B cell (primary cell): Measurements from ENCODE around the gene CTNNA2. TPM values are rescaled to one million over a fixed set of nuclear protein-coding genes. Genes with fewer than 3 reads are reported as not detected.

ENCODE experiments used
- ATAC-seq: fragments of 200-7000 bp; cut with Tn5 transposase; one replicate; pipeline ENCODE4 v1.10.0; 2021; ENCODE audit warnings: low read depth, mild to moderate bottlenecking, moderate number of reproducible peaks, moderate library complexity
- CTCF ChIA-PET: fragments of 350-600 bp; sonication (Branson Sonifier 250); formaldehyde crosslinking; loops from one replicate; lab custom pipeline; 2021; ENCODE audit warnings: antibody characterized with exemption, inconsistent platforms; lab: Charles Lee
- POLR2A ChIA-PET: fragments of 350-600 bp; sonication (Branson Sonifier 250); formaldehyde crosslinking; loops from one replicate; lab custom pipeline; 2021; ENCODE audit warnings: antibody characterized with exemption; lab: Charles Lee
- DNase-seq: peaks from one replicate; pipeline ENCODE4 v3.0.0; 2013
- H2AFZ ChIP-seq: 2 replicates; pipeline ENCODE4 v1.6.1; 2012; ENCODE audit warnings: mild to moderate bottlenecking, low read depth, low read length; ENCODE audit not compliant: insufficient read depth, poor library complexity, severe bottlenecking
- H3K27ac ChIP-seq, 2 donors: 1 replicate in 1 of 2; 2 replicates in 1 of 2; pipeline ENCODE4 v1.5.1; 2012 to 2013; ENCODE audit warnings: low read length in 2 of 2, mild to moderate bottlenecking in 2 of 2, moderate library complexity in 1 of 2
- H3K27me3 ChIP-seq, 4 experiments: fragments of 200-600 bp in 1 of 4; sonication (generic) in 1 of 4; replicated peaks in 1 of 4; 1 replicate in 2 of 4; 2 replicates in 2 of 4; pipeline versions ENCODE4 v1.6.1 to v1.7.0; 2013 to 2016; ENCODE audit warnings: low read length in 3 of 4, mild to moderate bottlenecking in 2 of 4, mixed read lengths in 1 of 4, moderate library complexity in 1 of 4; ENCODE audit not compliant: insufficient read depth in 4 of 4, control insufficient read depth in 3 of 4; ENCODE audit errors: control extremely low read depth in 1 of 4
- H3K36me3 ChIP-seq, 2 experiments: replicated peaks in 1 of 2; 1 replicate in 1 of 2; 2 replicates in 1 of 2; pipeline versions ENCODE4 v1.6.1 to v1.7.1; 2013; ENCODE audit warnings: low read length in 1 of 2; ENCODE audit not compliant: insufficient read depth in 2 of 2, control insufficient read depth in 1 of 2; ENCODE audit errors: control extremely low read depth in 1 of 2, extremely low read depth in 1 of 2
- H3K4me1 ChIP-seq, 2 donors: fragments of 200-600 bp in 1 of 2; sonication (generic) in 1 of 2; 1 replicate in 1 of 2; 2 replicates in 1 of 2; pipeline versions ENCODE4 v1.5.1 to v1.6.1; 2013 to 2017; ENCODE audit warnings: low read length in 2 of 2; ENCODE audit not compliant: control insufficient read depth in 2 of 2, insufficient read depth in 2 of 2
- H3K4me2 ChIP-seq: replicated peaks from 2 replicates; pipeline ENCODE3; 2012; ENCODE audit warnings: mild to moderate bottlenecking, low read depth, low read length; ENCODE audit not compliant: poor library complexity, severe bottlenecking
- H3K4me3 ChIP-seq, 5 experiments: fragments of 200-600 bp in 1 of 5; sonication (generic) in 1 of 5; 1 replicate in 3 of 5; 2 replicates in 2 of 5; pipeline versions ENCODE4 v1.5.1 to v1.7.0; 2011 to 2016; ENCODE audit warnings: low read length in 4 of 5, mild to moderate bottlenecking in 4 of 5, low read depth in 2 of 5, control low read depth in 1 of 5, moderate library complexity in 1 of 5; ENCODE audit not compliant: insufficient read depth in 1 of 5; ENCODE audit errors: control extremely low read depth in 1 of 5, extremely low read depth in 1 of 5
- H3K79me2 ChIP-seq: fragments of 200-600 bp; sonication (generic); one replicate; pipeline ENCODE4 v1.6.0; 2016; ENCODE audit warnings: low read length; ENCODE audit not compliant: control insufficient read depth, insufficient read depth
- H3K9ac ChIP-seq: fragments of 200-600 bp; sonication (generic); 2 replicates; pipeline ENCODE4 v1.6.1; 2017; ENCODE audit warnings: mild to moderate bottlenecking, low read length, moderate library complexity
- H3K9me3 ChIP-seq, 3 donors: one replicate each; pipeline versions ENCODE4 v1.6.1 to v1.7.1; 2013; ENCODE audit warnings: low read length in 2 of 3; ENCODE audit not compliant: control insufficient read depth in 2 of 3, insufficient read depth in 1 of 3; ENCODE audit errors: control extremely low read depth in 1 of 3
- H4K20me1 ChIP-seq: 2 replicates; pipeline ENCODE4 v1.6.0; 2012; ENCODE audit warnings: mild to moderate bottlenecking, low read length; ENCODE audit not compliant: insufficient read depth, control insufficient read depth, poor library complexity, severe bottlenecking
- H3K27ac Mint-ChIP-seq: one replicate; pipeline ENCODE4 v1.8.0; 2021; ENCODE audit warnings: mixed read lengths
- H3K27me3 Mint-ChIP-seq: one replicate; pipeline ENCODE4 v1.8.0; 2021; ENCODE audit warnings: mixed read lengths
- H3K4me1 Mint-ChIP-seq: one replicate; pipeline ENCODE4 v1.8.0; 2021; ENCODE audit warnings: mixed read lengths
- H3K4me3 Mint-ChIP-seq: one replicate; pipeline ENCODE4 v1.8.0; 2021; ENCODE audit warnings: mixed read lengths
- H3K9me3 Mint-ChIP-seq: one replicate; pipeline ENCODE4 v1.8.0; 2022; ENCODE audit warnings: mixed read lengths; ENCODE audit not compliant: insufficient read depth
- CTCF ChIP-seq: fragments of 200-600 bp; IDR thresholded peaks from one replicate; pipeline ENCODE4 v1.8.0; 2022; ENCODE audit warnings: antibody characterized with exemption, mild to moderate bottlenecking
- EZH2 ChIP-seq: IDR thresholded peaks from 2 replicates; pipeline ENCODE4 v1.6.1; 2012; ENCODE audit warnings: borderline replicate concordance, low read depth, mild to moderate bottlenecking, moderate library complexity, low read length; ENCODE audit not compliant: insufficient read depth, poor library complexity, severe bottlenecking
- WGBS: methylation state at CpG from one replicate; pipeline ENCODE4 v1.1.5; 2013; ENCODE audit warnings: missing lambda C conversion rate; ENCODE audit not compliant: insufficient coverage; 5-methylcytosine and 5-hydroxymethylcytosine counted together
- intact Hi-C: fragments of 100-400 bp; cut with micrococcal nuclease; formaldehyde crosslinking; loops from one replicate; pipeline ENCODE4 v1.10.0; 2022
- polyA plus RNA-seq: library from polyadenylated mRNA; depleted of rRNA; stranded (reverse); fragments of >200 nt; gene quantifications from 2 replicates; pipeline ENCODE4 v1.2.3, GENCODE V29; 2012
- total RNA-seq, 2 donors: library from RNA; stranded (reverse); fragments of 120-200 nt in 1 of 2; gene quantifications; 1 replicate in 1 of 2; 2 replicates in 1 of 2; pipeline versions ENCODE4 v1.2.3 to v1.2.4, GENCODE V29; 2013 to 2022

The CTNNA2 gene
- total and polyA plus RNA-seq, 2 donors (not counting 1 experiment from before 2014, with no cell fraction given): not detected

- intact Hi-C loops: no loop called here
- no peak overlapping the region for H3K27ac Mint-ChIP-seq
- peaks cover 0 to 6% (median 0%) of the 10 kb centered on the region in 3 donors for H3K9me3 ChIP-seq
- no peaks in the 10 kb centered on the region for H3K36me3 ChIP-seq
- ATAC-seq (no peak), DNase-seq (no peak)
- no peaks in the 10 kb centered on the region for H3K9me3 Mint-ChIP-seq
- no peak overlapping the region for H3K4me3 ChIP-seq
- no peaks in the 10 kb centered on the region for H3K27me3 Mint-ChIP-seq
- CTCF ChIA-PET: no interaction called here
- TF ChIP-seq CTCF (no peak), EZH2 (no peak)
- no peaks in the 10 kb centered on the region for H3K4me1 ChIP-seq
- WGBS: 93% methylated on average over 2 of the region's 2 CpGs
- POLR2A ChIA-PET: no interaction called here
- no peaks in the 10 kb centered on the region for H3K27me3 ChIP-seq
- H3K9ac ChIP-seq: no peak overlapping the region
- no peak overlapping the region for H3K4me3 Mint-ChIP-seq
- no peaks in the 10 kb centered on the region for H4K20me1 ChIP-seq
- H3K4me2 ChIP-seq: no peak overlapping the region
- no peaks in the 10 kb centered on the region for H3K4me1 Mint-ChIP-seq
- no peak overlapping the region for H2AFZ ChIP-seq
- no peaks in the 10 kb centered on the region for H3K79me2 ChIP-seq
- no peak overlapping the region for H3K27ac ChIP-seq
These were observed 509.2 kb downstream of the CTNNA2 start for GRCh38 chr2:80022018-80022417.

GRCh38 chr2:80026040-80026729 is 513.3 kb downstream of the CTNNA2 start:
- no peak for ATAC-seq
- no peak overlapping the region for H3K4me2 ChIP-seq
- no peaks in the 10 kb centered on the region for H3K36me3 ChIP-seq
- CTCF ChIA-PET: no interaction called here
- no peaks in the 10 kb centered on the region for H3K4me1 Mint-ChIP-seq
- H3K27me3 Mint-ChIP-seq: no peaks in the 10 kb centered on the region
- no peak overlapping the region for H3K27ac ChIP-seq
- H3K27me3 ChIP-seq: no peaks in the 10 kb centered on the region
- H3K4me3 Mint-ChIP-seq: no peak overlapping the region
- no peak overlapping the region for H2AFZ ChIP-seq
- no peaks in the 10 kb centered on the region for H3K79me2 ChIP-seq
- DNase-seq: no peak
- POLR2A ChIA-PET: no interaction called here
- no peak overlapping the region for H3K9ac ChIP-seq
- intact Hi-C loops: no loop called here
- H3K4me1 ChIP-seq: no peaks in the 10 kb centered on the region
- TF ChIP-seq EZH2: no peak
- no peak for TF ChIP-seq CTCF
- H3K4me3 ChIP-seq: no peak overlapping the region
- H3K9me3 Mint-ChIP-seq: no peaks in the 10 kb centered on the region
- 92% methylated on average over 4 of the region's 5 CpGs for WGBS
- no peaks in the 10 kb centered on the region for H4K20me1 ChIP-seq
- H3K9me3 ChIP-seq: peaks cover 0 to 6% (median 0%) of the 10 kb centered on the region in 3 donors
- no peak overlapping the region for H3K27ac Mint-ChIP-seq
